GM12874 (cell line): ENCODE results near the gene RNF10.

Experiments
- TF ChIP-seq, protein P1 (sequence below): IDR thresholded peaks from 2 replicates; pipeline ENCODE4 v1.5.1; 2011; ENCODE audit warnings: low read depth, mild to moderate bottlenecking, control low read depth, low read length, moderate library complexity; ENCODE audit not compliant: insufficient read depth

RNF10 gene

DNA sequence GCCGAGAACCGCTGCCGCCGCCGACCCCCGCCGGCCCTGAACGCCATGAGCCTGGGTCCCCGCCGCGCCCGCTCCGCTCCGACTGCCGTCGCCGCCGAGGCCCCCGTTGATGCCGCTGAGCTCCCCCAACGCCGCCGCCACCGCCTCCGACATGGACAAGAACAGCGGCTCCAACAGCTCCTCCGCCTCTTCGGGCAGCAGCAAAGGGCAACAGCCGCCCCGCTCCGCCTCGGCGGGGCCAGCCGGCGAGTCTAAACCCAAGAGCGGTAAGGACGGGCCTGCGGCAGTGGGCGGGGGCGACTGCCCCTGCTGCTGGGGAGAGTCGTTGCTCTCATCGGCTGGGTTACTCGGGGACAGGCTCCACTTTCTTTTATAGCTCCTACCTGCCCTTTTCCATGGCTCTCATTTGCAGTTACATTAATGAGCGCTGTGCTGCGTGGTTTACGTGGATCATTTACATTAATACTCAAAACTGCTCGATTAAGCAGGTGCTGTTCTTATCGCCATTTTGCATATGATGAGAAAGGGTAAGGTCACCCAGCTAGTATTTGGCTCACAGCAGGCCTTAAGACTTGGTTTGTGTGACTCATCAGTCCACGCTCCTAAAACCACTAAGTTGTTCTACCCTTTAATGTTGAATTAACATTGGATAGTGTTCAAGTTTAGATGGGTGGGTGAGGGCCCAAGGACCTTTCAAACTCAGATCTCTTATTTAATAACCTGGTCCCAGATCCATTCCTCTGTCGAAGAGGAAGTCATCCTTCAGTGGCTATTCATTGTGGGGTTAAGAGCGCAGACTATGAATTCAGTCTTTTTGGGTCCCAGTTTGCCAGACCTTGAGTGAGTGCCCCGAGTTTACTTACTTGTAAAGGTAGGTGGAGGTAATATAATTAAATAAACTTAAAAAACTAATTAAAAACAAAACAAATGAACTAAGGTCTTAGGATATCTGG, 823 bp downstream of the RNF10 start:
- TF ChIP-seq, protein P1, sequence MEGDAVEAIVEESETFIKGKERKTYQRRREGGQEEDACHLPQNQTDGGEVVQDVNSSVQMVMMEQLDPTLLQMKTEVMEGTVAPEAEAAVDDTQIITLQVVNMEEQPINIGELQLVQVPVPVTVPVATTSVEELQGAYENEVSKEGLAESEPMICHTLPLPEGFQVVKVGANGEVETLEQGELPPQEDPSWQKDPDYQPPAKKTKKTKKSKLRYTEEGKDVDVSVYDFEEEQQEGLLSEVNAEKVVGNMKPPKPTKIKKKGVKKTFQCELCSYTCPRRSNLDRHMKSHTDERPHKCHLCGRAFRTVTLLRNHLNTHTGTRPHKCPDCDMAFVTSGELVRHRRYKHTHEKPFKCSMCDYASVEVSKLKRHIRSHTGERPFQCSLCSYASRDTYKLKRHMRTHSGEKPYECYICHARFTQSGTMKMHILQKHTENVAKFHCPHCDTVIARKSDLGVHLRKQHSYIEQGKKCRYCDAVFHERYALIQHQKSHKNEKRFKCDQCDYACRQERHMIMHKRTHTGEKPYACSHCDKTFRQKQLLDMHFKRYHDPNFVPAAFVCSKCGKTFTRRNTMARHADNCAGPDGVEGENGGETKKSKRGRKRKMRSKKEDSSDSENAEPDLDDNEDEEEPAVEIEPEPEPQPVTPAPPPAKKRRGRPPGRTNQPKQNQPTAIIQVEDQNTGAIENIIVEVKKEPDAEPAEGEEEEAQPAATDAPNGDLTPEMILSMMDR, result 0 out of 2 replicates have a peak, but pooled peaks have one; percentile 7

DNA sequence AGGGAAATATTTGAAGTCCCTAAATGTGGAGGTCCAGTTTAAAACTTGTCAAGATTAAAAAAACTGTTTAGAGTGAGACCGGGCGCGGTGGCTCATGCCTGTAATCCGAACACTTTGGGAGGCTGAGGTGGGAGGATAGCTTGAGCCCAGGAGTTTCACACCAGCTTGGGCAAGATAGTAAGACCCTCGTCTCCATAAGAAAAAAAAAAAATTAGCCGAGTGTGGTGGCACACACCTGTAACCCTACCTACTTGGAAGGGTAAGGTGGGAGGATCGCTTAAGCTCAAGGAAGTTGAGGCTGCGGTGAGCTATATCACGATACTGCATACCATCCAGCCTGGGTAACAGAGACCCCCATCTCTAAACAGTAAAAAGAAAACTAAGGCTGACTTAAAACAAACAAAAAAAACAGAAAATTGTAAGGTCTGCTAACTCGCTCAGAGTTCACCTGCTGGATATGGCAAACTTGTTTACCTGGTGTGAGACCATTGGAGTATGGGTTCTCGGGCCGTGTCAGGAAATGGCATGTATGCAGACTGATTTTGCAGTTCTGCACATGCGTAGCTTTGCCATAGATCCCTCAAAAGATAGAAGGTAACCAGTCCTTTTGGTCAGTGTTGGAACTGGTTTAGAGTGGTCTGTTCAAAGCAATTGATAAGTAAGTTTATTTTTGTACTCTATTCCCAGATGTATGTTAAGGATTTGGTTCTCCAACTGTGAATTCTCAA, 2.1 kb downstream of the RNF10 start:
- TF ChIP-seq, protein P1, result no peak

DNA sequence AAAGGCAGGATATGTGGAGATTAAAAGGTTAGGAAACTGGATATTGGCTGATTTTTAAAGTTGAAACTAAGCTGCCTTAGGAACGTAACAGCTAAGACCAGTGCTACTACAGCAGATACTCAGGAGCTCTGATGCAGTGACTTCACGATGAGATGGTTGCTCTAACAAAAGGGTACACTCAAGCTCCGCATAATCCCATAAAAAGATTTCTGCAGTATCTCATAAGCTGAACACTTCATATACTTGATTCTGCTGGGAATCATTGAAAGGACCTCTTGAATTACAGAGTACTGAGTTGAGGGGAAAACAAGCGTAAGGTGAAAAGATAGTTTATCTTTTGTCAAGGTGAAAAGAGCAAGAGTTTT, 3.7 kb downstream of the RNF10 start:
- TF ChIP-seq, protein P1, result no peak

DNA sequence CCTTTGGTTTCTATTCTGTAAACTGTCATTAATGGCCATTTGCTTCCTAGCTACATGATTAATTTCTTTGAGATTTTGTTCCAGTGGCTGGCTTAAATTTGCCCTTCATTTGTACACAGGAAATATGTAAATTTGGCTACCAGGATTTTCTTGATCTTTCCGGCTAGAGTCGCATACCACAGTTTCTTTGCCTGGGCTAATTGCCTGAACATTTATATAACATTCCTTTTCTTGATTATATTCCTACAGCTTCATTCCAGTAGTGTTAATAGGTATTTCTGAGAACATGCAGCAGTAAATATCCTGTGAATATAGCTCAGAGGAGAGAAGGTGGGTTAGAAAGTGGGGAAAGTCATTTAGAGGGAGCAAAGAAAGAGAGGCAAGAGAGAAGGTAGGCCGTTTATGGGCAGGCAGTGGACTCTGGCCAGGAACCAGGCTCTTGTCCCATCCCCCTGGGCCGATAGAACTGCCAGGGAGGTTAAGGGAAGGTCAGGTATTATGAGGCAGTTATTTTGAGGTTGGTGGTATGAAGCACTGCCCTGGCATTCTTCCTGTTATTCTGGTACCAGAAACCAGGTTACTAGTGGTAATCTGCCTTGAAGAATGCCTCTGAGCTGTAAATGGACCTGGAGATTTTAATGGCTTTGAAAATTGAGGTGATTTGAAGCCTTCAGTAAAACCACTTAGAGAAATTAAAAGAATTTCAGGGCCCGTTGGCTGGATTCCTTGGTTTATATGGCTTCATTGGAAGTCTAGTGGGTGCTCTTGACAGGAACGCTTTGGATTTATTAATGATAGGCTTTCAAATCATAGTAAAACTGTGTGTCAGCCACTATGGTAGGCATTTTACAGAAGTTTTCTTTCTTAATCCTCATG, 4.4 kb downstream of the RNF10 start:
- TF ChIP-seq, protein P1, result no peak

DNA sequence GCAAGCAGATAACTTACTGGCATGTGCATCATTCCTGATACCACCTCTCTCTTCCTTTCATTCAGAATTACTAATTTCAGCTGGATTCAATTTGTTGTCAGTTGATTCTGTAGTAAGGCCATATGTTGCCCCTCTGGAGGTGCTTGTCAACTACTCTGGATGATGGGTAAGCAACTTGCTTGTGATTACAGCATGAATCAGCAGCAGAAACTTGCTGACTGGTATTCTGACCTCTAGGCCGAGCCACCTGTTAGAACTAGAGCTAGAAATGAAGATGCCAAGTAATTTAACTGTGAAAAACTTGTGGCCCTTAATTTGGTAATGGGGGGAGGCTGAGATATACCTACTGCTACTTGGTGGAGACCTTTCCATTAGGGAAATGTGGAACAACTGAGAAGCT, 5.1 kb downstream of the RNF10 start:
- TF ChIP-seq, protein P1, result no peak

DNA sequence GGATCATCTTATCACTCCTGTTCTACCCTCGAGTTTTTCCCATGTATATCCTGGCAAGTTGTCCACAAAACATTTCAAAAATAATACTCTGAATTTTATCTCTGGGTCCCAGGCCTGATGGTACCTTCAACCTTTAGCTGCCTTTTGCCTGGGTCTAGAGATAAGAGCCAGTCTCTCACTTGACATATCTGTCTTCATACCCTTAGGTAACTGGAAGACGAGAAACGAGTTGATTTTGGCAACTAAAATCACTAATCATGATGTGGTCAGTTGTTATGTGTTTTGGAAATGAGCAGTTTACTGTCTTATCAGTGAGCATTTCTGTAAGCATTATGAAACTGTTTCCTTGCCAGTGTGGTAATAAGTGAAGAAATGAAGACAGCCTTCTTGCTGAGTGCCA, 6.3 kb downstream of the RNF10 start:
- TF ChIP-seq, protein P1, result no peak
